Neural cell (in vitro differentiated cells): Measurements from ENCODE around the gene ATP5PF. TPM values are rescaled to one million over a fixed set of nuclear protein-coding genes. Genes with fewer than 3 reads are reported as not detected.

Source experiments
- H2AFZ ChIP-seq: fragments of 200-600, 300-800 bp; sonication (generic), shearing (Covaris generic); 2 replicates; pipeline ENCODE4 v1.6.0; 2014; ENCODE audit warnings: low read depth, mild to moderate bottlenecking, antibody characterized with exemption, low read length, moderate library complexity
- H3F3A ChIP-seq: fragments of 200-600 bp; shearing (Covaris generic); 2 replicates; pipeline ENCODE4 v1.6.1; 2016; ENCODE audit warnings: mild to moderate bottlenecking, moderate library complexity, mixed read lengths, antibody characterized with exemption, low read length; ENCODE audit not compliant: insufficient read depth, poor library complexity, severe bottlenecking
- H3K27ac ChIP-seq: fragments of 200-600, 300-800 bp; sonication (generic), shearing (Covaris generic); 2 replicates; pipeline ENCODE4 v1.5.1; 2014; ENCODE audit warnings: mild to moderate bottlenecking, low read length, moderate library complexity
- H3K27me3 ChIP-seq: fragments of 300-800, 200-600 bp; sonication (generic), shearing (Covaris generic); 2 replicates; pipeline ENCODE4 v1.6.0; 2014; ENCODE audit warnings: mild to moderate bottlenecking, low read depth, low read length, moderate library complexity; ENCODE audit not compliant: insufficient read depth
- H3K36me3 ChIP-seq: fragments of 300-800, 200-600 bp; sonication (generic), shearing (Covaris generic); 2 replicates; pipeline ENCODE4 v1.5.1; 2014; ENCODE audit warnings: mild to moderate bottlenecking, antibody characterized with exemption, low read length, moderate library complexity; ENCODE audit not compliant: insufficient read depth
- H3K4me2 ChIP-seq: fragments of 300-800, 200-600 bp; sonication (generic), shearing (Covaris generic); 2 replicates; pipeline ENCODE4 v1.6.0; 2014; ENCODE audit warnings: mild to moderate bottlenecking, low read length
- H3K4me3 ChIP-seq: fragments of 300-800, 200-600 bp; sonication (generic), shearing (Covaris generic); 2 replicates; pipeline ENCODE4 v1.5.1; 2014; ENCODE audit warnings: mild to moderate bottlenecking, low read length, moderate library complexity
- H3K79me2 ChIP-seq: fragments of 200-600 bp; shearing (Covaris generic); replicated peaks from 2 replicates; pipeline ENCODE4 v1.6.0; 2014; ENCODE audit warnings: mild to moderate bottlenecking, low read length, moderate library complexity; ENCODE audit not compliant: insufficient read depth
- H3K9ac ChIP-seq: fragments of 300-800, 200-600 bp; sonication (generic), shearing (Covaris generic); 2 replicates; pipeline ENCODE4 v1.6.1; 2016; ENCODE audit warnings: mild to moderate bottlenecking, low read length, mixed read lengths
- H3K9me2 ChIP-seq: fragments of 200-600 bp; shearing (Covaris generic); 2 replicates; pipeline ENCODE4 v1.6.1; 2016; ENCODE audit warnings: mild to moderate bottlenecking, low read length, mixed read lengths; ENCODE audit not compliant: insufficient read depth
- H3K9me3 ChIP-seq: fragments of 200-600, 300-800 bp; sonication (generic), shearing (Covaris generic); 2 replicates; pipeline ENCODE4 v1.6.1; 2016; ENCODE audit warnings: mild to moderate bottlenecking, mixed run types, low read length, moderate library complexity, mixed read lengths
- H4K20me1 ChIP-seq: fragments of 200-600 bp; shearing (Covaris generic); 2 replicates; pipeline ENCODE4 v1.6.1; 2016; ENCODE audit warnings: mild to moderate bottlenecking, mixed run types; ENCODE audit not compliant: insufficient read depth
- CTCF ChIP-seq: fragments of 450-650 bp; IDR thresholded peaks from 2 replicates; pipeline ENCODE4 v1.5.1; 2014; ENCODE audit warnings: antibody characterized with exemption, mild to moderate bottlenecking, moderate library complexity; ENCODE audit not compliant: poor library complexity, severe bottlenecking
- EP300 ChIP-seq: fragments of 450-650 bp; conservative IDR thresholded peaks from 2 replicates; pipeline ENCODE4 v1.6.1; 2014; ENCODE audit warnings: antibody characterized with exemption, mild to moderate bottlenecking, moderate library complexity; ENCODE audit not compliant: poor library complexity, severe bottlenecking
- EZH2 ChIP-seq: fragments of 200-600, 300-800 bp; shearing (Covaris generic), sonication (generic); IDR thresholded peaks from 2 replicates; pipeline ENCODE4 v1.6.1; 2014; ENCODE audit warnings: antibody characterized with exemption, low read length, borderline replicate concordance, mild to moderate bottlenecking; ENCODE audit not compliant: insufficient read depth, poor library complexity, severe bottlenecking
- MXI1 ChIP-seq: fragments of 450-650 bp; conservative IDR thresholded peaks from 2 replicates; pipeline ENCODE4 v1.6.1; 2014; ENCODE audit warnings: antibody characterized with exemption, mild to moderate bottlenecking; ENCODE audit not compliant: poor library complexity, severe bottlenecking
- POLR2AphosphoS5 ChIP-seq: IDR thresholded peaks from 2 replicates; pipeline ENCODE4 v1.6.1; 2012
- RAD21 ChIP-seq: fragments of 450-650 bp; conservative IDR thresholded peaks from 2 replicates; pipeline ENCODE4 v1.6.1; 2014; ENCODE audit warnings: antibody characterized with exemption, mild to moderate bottlenecking, moderate library complexity
- REST ChIP-seq: IDR thresholded peaks from 2 replicates; pipeline ENCODE4 v1.6.1; 2012; ENCODE audit warnings: borderline replicate concordance
- SMC3 ChIP-seq: fragments of 450-650 bp; conservative IDR thresholded peaks from 2 replicates; pipeline ENCODE4 v1.6.1; 2014; ENCODE audit warnings: antibody characterized with exemption, mild to moderate bottlenecking, moderate library complexity; ENCODE audit not compliant: poor library complexity
- TAF1 ChIP-seq: IDR thresholded peaks from 2 replicates; pipeline ENCODE4 v1.6.1; 2012; ENCODE audit warnings: low read depth
- polyA plus RNA-seq: library from polyadenylated mRNA; depleted of rRNA; stranded (reverse); fragments of >200 nt; gene quantifications from 2 replicates; pipeline ENCODE4 v1.2.3, GENCODE V29; 2014

The ATP5PF gene
- polyA plus RNA-seq, 1 donor from 2014 or later = 274 TPM

GRCh38 chr21:25708467-25709065 lies 26.1 kb downstream of the ATP5PF start:
- no peak overlapping the region for H3K27ac ChIP-seq
- H3K9me3 ChIP-seq = no peaks in the 10 kb centered on the region
- no peaks in the 10 kb centered on the region for H3K36me3 ChIP-seq
- no peak overlapping the region for H2AFZ ChIP-seq
- H3K4me2 ChIP-seq = no peak overlapping the region
- TF ChIP-seq REST = no peak
- TF ChIP-seq MXI1 = no peak
- TF ChIP-seq SMC3 = peak; percentile 77
- no peak for TF ChIP-seq POLR2AphosphoS5
- TF ChIP-seq RAD21 = peak; percentile 63
- TF ChIP-seq CTCF = peak; percentile 75
- no peak overlapping the region for H3K4me3 ChIP-seq
- H4K20me1 ChIP-seq = no peaks in the 10 kb centered on the region
- no peaks in the 10 kb centered on the region for H3K79me2 ChIP-seq
- H3K9me2 ChIP-seq = no peaks in the 10 kb centered on the region
- H3K27me3 ChIP-seq = no peaks in the 10 kb centered on the region
- no peak overlapping the region for H3K9ac ChIP-seq
- H3F3A ChIP-seq = no peaks in the 10 kb centered on the region

GRCh38 chr21:25701529-25701928 lies 33.2 kb downstream of the ATP5PF start:
- Histone ChIP-seq H3K4me3 (no peak overlapping the region), H3F3A (no peaks in the 10 kb centered on the region), H3K36me3 (no peaks in the 10 kb centered on the region), H4K20me1 (no peaks in the 10 kb centered on the region), H3K79me2 (no peaks in the 10 kb centered on the region), H3K9ac (no peak overlapping the region), H2AFZ (no peak overlapping the region), H3K27ac (no peak overlapping the region), H3K27me3 (no peaks in the 10 kb centered on the region), H3K9me3 (no peaks in the 10 kb centered on the region), H3K9me2 (no peaks in the 10 kb centered on the region), H3K4me2 (no peak overlapping the region)
- no peak for TF ChIP-seq EZH2
- TF ChIP-seq POLR2AphosphoS5 = no peak
- no peak for TF ChIP-seq MXI1
- no peak for TF ChIP-seq SMC3
- TF ChIP-seq CTCF = no peak
- no peak for TF ChIP-seq RAD21
- TF ChIP-seq REST = no peak
- TF ChIP-seq EP300 = no peak
- no peak for TF ChIP-seq TAF1
